Measurements from ENCODE around the gene FBXL7. TPM values are rescaled to one million over a fixed set of nuclear protein-coding genes. Genes with fewer than 3 reads are reported as not detected.

The FBXL7 gene
- total and polyA plus RNA-seq, 2 donors (not counting 3 experiments of a cell fraction or from before 2014, with no cell fraction given) = 23.5 to 32.2 TPM

GRCh38 chr5:15948190-15948589 is 448.2 kb downstream of the FBXL7 start:
- Histone ChIP-seq H3K4me1 (ENCODE audit: control insufficient read depth, extremely low read depth, insufficient read depth, low read length) (no peaks in the 10 kb centered on the region), H3K9me3 (replicated peaks; ENCODE audit: control insufficient read depth, insufficient read depth, low read length) (no peaks in the 10 kb centered on the region), H3K36me3 (ENCODE audit: control insufficient read depth in 2 of 2, extremely low read depth in 1 of 2, insufficient read depth in 2 of 2, low read length in 2 of 2) (no peaks in the 10 kb centered on the region), H4K20me1 (replicated peaks; ENCODE audit: control insufficient read depth, extremely low read depth, insufficient read depth, low read length) (no peaks in the 10 kb centered on the region), H3K79me2 (ENCODE audit: control insufficient read depth, insufficient read depth, low read length) (no peaks in the 10 kb centered on the region), H3K27ac (ENCODE audit: insufficient read depth, low read depth, low read length) (no peak overlapping the region), H3K4me2 (ENCODE audit: insufficient read depth, low read length) (no peak overlapping the region), H3K9me1 (replicated peaks; ENCODE audit: control insufficient read depth, extremely low read depth, insufficient read depth, low read length) (no peaks in the 10 kb centered on the region), H3K9ac (replicated peaks; ENCODE audit: extremely low read depth, insufficient read depth, low read length) (no peak overlapping the region), H3K4me3 (replicated peaks in 1 of 3; ENCODE audit: insufficient read depth in 1 of 3, low read depth in 1 of 3, low read length in 3 of 3) (no peak overlapping the region), H2AFZ (ENCODE audit: low read depth, low read length) (no peak overlapping the region), H3K27me3 (ENCODE audit: control insufficient read depth in 2 of 2, insufficient read depth in 2 of 2, low read length in 2 of 2) (no peaks in the 10 kb centered on the region)
- dilution Hi-C loops (cut with MboI; ENCODE audit: extremely low pct_ligation_motif_present, low sequenced_read_pairs) (no loop called here), intact Hi-C loops (cut with micrococcal nuclease) (loop anchor here (1.0 kb wide), 1 partner anchor 485 kb away; no protein-coding TSS in a partner anchor)
- ChIA-PET POLR2A (no interaction called here), CTCF (interaction anchor here (0.7 to 1.6 kb wide), 6 partner anchors 9 to 841 kb away, joined by 3 to 10 read pairs (median 3); no protein-coding TSS in a partner anchor)
- TF ChIP-seq POLR2AphosphoS5 (IDR thresholded peaks at IDR 0.05; ENCODE audit: insufficient read depth, low read depth, low read length) = no peak
- TF ChIP-seq, protein P1, sequence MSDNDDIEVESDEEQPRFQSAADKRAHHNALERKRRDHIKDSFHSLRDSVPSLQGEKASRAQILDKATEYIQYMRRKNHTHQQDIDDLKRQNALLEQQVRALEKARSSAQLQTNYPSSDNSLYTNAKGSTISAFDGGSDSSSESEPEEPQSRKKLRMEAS (IDR thresholded peaks at IDR 0.05; ENCODE audit: insufficient read depth, insufficient read length) = no peak
- peak in 1 of 2 donors; percentile 22 for TF ChIP-seq CTCF (IDR thresholded peaks at IDR 0.05; ENCODE audit: extremely low read depth in 1 of 2, insufficient read depth in 1 of 2, low read depth in 1 of 2, low read length in 2 of 2)
- no peak for TF ChIP-seq FOS (IDR thresholded peaks at IDR 0.05; ENCODE audit: borderline replicate concordance, insufficient read depth, low read length)
- FAIRE-seq = peak; percentile 42
- peak; percentile 55 for DNase-seq (ENCODE audit: low read depth, low spot score)
- BruUV-seq (replicated peaks) = no TSS peak

GRCh38 chr5:15951126-15951525 is 451.1 kb downstream of the FBXL7 start:
- TF ChIP-seq, protein P1 (IDR thresholded peaks at IDR 0.05; ENCODE audit: insufficient read depth, insufficient read length) = no peak
- TF ChIP-seq MYC (IDR thresholded peaks at IDR 0.05; ENCODE audit: low read depth, low read length) = no peak
- CTCF ChIA-PET = no interaction called here
- Histone ChIP-seq H3K36me3 (ENCODE audit: control insufficient read depth in 2 of 2, extremely low read depth in 1 of 2, insufficient read depth in 2 of 2, low read length in 2 of 2) (no peaks in the 10 kb centered on the region), H3K9ac (replicated peaks; ENCODE audit: extremely low read depth, insufficient read depth, low read length) (no peak overlapping the region), H2AFZ (ENCODE audit: low read depth, low read length) (no peak overlapping the region), H3K9me3 (replicated peaks; ENCODE audit: control insufficient read depth, insufficient read depth, low read length) (no peaks in the 10 kb centered on the region), H3K27ac (ENCODE audit: insufficient read depth, low read depth, low read length) (no peak overlapping the region), H4K20me1 (replicated peaks; ENCODE audit: control insufficient read depth, extremely low read depth, insufficient read depth, low read length) (no peaks in the 10 kb centered on the region), H3K9me1 (replicated peaks; ENCODE audit: control insufficient read depth, extremely low read depth, insufficient read depth, low read length) (no peaks in the 10 kb centered on the region), H3K4me1 (ENCODE audit: control insufficient read depth, extremely low read depth, insufficient read depth, low read length) (no peaks in the 10 kb centered on the region), H3K79me2 (ENCODE audit: control insufficient read depth, insufficient read depth, low read length) (no peaks in the 10 kb centered on the region), H3K27me3 (ENCODE audit: control insufficient read depth in 2 of 2, insufficient read depth in 2 of 2, low read length in 2 of 2) (no peaks in the 10 kb centered on the region), H3K4me3 (replicated peaks in 1 of 3; ENCODE audit: insufficient read depth in 1 of 3, low read depth in 1 of 3, low read length in 3 of 3) (no peak overlapping the region), H3K4me2 (ENCODE audit: insufficient read depth, low read length) (no peak overlapping the region)
- POLR2A ChIA-PET = no interaction called here
- DNase-seq (ENCODE audit: low read depth, low spot score) = no peak
- intact Hi-C loops (cut with micrococcal nuclease) = no loop called here
- dilution Hi-C loops (cut with MboI; ENCODE audit: extremely low pct_ligation_motif_present, low sequenced_read_pairs) = no loop called here
- no TSS peak for BruUV-seq (replicated peaks)
- FAIRE-seq = no peak

Data from endothelial cell of umbilical vein (primary cell).